ENCODE measurements around the gene RNF115.
"Not testable (repeated sequence)": the region's sequence is repeated elsewhere in the genome, so short reads cannot be mapped to it uniquely, and the experiment has no call there.

Gene RNF115

DNA sequence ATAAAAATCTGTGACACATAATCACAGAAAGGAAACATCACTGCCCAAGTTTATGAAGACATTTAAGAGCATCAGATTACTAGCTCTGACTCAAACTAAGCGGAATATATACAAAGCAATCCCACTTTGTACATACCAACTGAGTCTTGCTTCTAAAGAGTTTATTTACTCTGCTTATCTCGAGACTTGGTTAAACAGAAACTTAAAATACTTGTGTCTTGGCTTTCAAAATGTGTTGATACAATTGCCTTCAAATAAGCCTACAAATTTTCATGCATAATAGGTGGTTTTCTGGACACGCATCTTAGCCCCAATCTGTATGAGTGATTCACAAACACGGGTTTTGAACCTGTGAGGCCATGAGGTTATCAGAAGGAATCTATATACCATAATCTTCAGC lies 83.6 kb downstream of the RNF115 start:
- no peak for DNase-seq

DNA sequence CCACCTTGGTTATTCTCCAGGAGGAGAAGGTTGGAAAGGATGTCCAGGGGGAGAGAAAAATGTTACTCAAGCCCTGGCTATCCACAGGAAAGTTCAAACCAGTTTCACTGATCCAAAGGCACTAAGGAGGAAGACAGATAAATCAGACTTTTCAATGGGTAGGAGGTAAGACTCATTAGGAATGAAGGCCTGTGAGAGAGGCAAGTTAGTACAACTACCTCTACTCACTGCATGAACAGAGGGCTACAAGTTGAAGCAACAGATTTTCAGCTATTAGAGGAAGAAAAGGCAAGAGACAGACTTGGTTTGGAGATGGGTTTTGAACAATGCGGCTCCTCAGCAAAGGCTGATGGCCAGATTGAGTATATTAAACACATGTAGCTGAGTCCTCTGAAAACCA lies 87.7 kb downstream of the RNF115 start:
- no peak for DNase-seq

DNA sequence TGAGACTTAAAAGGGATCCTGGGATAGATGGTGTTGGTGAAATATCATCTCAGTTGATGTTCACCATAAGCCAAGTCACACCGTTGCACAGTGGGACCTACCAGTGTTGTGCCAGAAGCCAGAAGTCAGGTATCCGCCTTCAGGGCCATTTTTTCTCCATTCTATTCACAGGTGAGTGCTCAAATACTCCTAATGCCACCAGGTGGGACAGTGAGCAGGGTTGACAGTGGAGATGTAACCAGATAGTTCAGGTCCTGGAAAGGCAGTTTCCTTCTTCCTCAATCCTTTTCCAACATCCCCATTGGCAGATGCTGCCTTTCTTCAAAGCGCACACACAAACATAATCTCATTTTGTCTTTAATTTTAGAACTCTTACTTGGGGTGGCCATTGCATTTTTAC lies 93.0 kb downstream of the RNF115 start:
- no peak for DNase-seq

DNA sequence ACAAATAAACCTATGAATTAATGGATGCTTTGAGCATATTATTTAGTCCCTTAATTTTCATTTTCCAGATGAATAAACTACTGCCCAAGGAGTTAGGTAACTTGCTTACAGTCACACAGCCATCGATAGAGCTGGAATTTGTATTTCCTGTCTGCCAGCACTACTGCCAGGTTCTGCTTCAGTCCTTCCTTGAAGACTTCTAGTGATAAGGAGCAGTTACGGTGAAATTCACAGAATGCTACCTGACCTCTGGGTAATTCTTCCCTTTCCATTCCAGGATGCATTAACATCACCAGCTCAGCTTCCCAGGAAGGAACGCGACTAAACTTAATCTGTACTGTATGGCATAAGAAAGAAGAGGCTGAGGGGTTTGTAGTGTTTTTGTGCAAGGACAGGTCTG lies 93.4 kb downstream of the RNF115 start:
- no peak for DNase-seq

DNA sequence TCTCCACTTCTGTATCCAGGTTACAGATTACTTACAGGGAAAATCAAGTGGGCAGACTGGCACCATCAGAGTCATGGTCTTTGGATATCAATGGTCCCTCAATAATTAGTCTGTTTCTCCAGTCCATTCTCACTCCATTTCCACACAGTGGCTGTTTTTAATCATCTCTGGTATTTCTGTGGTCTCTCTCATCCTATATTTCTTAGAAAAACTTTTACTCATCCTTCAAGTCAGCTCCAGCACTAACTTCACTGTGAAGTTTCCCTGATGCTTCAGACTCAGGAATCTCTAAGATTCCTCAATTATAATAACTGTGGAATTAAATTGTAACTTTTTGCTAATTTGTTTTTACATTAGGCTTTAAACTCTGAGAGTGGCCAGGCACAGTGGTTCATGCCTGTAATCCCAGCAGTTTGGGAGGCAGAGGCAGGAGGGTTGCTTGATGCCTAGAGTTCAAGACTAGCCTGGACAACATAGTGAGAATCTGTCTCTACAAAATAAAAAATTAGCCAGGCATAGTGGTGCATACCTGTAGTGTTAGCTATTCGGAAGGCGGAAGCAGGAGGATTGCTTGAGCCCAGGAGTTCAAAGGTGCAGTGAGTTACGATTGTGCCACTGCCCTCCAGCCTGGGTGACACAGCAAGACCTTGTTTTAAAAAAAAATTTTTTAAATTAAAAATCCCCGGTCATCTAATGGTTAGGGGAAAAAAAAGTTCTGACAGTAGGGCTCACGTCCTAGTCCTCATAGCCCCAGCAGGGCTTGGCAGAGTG lies 94.0 kb downstream of the RNF115 start:
- DNase-seq: no peak

DNA sequence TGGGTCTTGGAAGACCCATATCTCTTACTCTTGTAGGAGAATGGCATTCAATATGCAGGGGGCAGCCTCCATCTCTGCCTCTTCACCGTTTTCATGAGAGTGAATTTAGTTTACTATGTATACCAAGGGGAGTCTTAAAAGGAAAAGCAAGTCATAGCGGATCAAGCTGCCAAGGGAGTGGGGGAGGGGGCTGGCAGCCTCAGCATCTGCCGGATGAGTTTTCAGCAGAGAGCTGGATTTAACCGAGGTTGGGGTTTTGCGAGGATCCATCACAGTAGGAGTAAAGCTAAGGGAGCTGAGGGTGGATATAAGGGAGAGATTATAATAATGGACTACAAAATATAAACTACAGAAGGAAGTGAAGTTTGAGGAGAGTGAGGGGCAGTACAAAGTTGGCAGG lies 94.7 kb downstream of the RNF115 start:
- no peak for DNase-seq

DNA sequence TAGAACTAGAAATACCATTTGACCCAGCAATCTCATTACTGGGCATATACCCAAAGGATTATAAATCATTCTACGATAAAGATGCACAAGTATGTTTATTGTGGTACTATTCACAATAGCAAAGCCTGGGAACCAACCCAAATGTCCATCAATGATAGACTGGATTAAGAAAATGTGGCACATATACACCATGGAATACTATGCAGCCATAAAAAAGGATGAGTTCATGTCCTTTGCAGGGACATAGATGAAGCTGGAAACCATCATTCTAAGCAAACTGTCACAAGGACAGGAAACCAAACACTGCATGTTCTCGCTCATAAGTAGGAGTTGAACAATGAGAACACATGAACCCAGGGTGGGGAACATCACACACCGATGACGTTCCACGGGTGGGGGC lies 97.7 kb downstream of the RNF115 start:
- DNase-seq: not testable (repeated sequence)

DNA sequence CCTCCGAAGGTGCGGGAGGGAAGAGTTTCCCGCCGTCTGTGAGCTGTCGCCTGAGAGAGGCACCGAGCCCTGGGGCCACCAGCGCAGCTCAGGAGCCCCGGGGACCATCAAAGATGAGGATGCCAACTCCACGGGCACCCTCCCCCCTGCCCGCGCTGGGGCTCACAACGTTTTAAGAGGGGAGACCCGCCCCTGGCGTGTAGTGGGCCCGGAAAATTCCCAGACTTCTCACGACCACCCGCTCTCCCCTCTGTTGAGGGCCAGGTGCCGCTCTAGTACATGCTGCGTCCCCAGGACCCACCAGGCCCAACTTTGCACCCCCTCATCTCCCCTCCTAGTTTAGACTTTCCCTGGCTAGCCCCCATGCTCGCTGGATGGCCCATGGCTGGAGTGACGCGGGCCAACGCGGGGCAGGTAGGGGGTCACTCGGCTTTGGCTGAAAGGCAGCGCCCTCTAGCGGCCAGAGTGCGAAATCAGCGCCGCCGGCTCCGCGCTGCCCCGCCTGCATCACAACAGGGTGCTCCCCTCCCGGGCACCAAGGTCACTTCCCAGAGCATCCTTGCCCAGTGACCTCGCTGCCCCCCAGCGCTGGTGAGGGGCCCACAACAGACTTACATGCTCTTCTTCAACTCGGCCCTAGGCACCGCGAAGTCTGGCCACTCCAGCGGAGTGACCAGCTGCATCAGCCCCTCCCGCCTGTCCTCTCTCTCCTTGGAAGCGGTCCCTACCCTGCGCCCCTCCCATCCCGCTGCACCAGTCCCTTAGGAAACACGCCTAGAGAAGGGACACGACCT lies 102.8 kb downstream of the RNF115 start:
- DNase-seq: peak in 51 of 58 donors; percentile 2 to 79 (median 33)

DNA sequence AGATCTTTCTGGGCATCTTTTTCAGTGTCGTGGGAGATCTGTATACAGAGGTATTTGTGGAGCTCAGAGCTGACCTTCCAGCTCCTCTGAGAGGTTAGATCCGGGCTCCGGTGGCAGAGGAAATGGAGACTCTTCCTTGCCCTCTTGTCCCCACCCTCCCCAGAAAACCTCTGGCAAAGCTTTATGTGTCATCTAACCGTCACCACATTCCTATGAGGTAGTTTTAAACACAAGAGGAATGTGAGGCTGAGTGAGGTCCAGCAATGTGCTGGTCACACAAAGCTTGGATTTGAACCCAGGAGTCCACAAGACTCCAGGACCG lies 103.4 kb downstream of the RNF115 start:
- no peak for DNase-seq

DNA sequence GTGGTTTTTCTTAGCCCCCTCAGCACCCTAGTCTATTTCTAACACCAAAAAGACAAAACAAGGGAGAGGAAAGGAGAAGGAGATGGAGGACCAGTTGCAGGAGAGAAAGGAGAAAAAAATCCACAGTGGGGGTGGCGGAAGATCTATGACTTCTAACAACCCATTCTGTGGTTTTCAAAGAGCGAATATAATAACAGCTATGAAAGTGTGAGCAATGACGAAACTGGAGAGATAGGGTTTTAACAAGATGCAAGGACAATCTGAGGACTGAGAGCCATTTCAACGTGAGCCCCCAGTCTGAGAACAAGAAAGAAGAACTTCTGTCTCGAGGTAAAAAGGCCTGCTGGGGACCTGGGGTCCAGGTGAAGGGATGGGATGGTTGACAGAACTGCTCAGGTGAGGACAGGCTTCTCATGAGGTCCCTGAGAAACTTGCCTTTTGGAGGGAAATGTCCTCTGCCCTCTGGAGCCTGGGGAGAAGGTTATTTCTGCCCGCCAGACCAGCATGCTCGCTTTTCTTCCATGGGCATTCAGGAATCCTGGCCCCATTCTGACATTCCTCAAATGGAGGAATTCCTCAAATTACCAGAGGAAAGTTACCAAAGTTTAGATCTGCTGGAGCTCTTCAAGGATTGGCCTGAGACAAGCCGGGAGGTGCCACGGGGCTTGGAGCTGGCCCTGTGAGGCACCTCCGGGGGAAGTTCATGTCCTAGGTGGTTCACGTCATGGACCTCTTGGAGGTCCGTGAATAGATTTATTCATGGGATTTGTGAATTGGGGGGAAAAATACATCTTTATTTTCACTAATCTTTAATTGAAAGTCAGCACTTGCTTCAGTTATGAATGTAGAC lies 104.4 kb downstream of the RNF115 start, which contains the start of gene CD160:
CD160 (plus strand) TSS at position 270 of the 850 bp plus-strand sequence. CDS start 8,829 bp downstream, outside the sequence.
- no peak for DNase-seq

DNA sequence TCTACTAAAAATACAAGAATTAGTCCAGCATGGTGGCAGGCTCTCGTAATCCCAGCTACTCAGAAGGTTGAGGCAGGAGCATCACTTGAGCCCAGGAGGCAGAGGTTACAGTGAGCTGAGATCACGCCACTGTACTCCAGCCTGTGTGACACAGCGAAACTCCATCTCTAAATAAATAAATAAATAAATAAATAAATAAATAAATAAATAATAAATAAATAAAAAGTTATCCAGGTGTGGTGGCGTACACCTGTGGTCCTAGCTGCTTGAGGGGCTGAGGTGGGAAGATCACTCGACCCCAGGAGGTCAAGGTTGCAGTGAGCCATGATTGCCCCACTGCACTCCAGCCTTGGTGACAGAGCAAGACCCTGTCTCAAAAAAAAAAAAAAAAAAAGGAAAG lies 105.4 kb downstream of the RNF115 start:
- DNase-seq: not testable (repeated sequence)

DNA sequence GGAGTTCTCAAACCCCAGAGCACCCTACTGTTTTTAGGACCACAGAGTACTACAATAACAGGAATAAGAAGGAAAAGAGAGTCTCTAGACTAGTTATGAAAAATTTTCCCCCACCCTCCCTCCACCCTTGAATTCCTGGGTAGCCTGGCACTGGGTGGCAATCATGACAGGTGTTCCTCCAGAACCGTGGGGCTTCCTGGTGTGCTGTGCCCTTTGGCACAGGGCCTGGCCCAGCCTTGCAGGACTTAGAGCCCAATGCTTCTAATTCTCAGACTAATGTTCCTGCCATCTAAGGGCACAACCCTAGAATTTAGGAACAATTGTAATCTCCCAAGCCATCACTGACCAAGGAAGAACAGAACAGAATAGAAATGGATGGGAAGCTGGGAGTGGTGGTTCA lies 106.1 kb downstream of the RNF115 start:
- no peak for DNase-seq

DNA sequence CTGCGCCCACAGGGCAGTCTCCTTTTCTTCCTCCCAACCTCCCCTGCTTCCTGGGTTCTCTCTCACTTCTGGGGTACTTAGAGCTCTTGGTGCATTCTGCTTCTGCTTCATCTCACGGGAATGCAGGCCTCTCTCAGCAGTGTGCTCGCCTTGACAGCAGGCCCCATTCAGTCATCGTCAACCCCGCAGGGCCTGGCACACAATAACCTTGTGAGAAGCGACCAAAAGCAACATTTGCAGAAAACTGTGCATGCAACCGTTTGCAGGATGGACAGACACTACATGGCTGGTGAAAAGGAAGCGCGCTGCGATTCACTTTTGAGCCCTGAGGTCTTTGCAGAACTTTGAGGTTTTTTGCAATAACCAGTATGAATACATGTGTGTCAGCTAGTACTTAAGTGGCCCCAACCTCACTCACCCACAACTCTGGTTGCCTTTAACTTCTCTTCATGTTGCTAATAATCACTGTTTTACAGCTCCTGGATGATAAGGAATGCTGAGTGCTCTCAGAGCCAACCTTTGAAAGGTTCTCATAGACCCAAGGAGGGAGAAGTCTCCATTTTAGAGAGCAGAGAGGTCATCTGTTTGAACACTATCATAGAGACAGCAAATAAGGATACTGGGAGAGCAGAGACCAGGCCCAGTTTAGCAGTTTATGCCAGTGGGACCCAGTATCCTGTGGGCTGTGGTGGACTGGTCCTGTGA lies 107.1 kb downstream of the RNF115 start:
- no peak for DNase-seq

DNA sequence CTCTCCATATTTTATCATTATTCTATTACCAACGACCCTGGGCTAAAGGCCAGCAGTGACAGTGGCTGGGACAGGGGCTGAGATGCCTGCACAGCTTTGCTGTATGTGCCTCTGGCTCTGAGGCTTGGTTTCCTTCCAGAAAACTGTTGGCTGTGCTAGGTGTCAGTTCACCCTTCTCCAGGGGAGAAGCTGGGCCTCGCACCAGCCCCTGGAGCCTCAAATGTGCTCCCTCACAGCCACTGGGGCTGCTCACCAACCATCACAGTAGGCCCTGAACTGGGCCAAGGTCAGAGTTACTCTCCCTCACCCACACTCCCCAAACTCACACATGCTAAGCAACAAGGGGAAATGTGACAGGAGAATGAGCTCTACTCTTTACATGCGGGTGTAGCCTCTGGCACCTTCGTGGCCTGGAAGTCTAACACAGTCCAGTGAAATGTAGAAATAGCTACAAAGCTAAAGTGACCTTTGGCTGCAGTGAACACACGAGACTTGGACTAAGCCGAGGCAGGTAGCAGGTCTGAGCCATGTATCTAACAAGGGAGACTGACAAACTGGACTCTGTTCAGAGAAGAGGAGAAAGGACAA lies 109.3 kb downstream of the RNF115 start:
- DNase-seq: no peak

DNA sequence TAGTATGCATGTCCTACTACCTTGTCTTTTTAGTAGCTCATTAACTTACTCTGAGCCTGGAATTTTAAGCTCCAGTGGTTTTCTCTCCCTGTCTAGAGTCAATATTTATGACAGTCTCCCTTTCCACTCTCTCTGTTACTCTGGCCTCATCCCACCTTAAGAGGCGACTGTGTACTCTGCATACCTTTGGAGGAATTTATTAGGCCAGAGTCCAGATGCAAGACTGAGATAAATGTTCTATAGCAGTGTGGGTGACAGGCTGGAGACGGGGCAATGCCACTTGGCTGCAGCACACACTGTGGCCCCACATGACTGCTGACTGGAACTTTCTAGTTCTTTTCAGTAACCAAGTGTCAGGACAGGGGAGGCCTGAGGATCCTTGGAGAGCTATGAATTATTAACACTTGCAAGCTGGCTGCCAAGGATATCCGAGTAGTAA lies 112.7 kb downstream of the RNF115 start:
- DNase-seq: no peak

DNA sequence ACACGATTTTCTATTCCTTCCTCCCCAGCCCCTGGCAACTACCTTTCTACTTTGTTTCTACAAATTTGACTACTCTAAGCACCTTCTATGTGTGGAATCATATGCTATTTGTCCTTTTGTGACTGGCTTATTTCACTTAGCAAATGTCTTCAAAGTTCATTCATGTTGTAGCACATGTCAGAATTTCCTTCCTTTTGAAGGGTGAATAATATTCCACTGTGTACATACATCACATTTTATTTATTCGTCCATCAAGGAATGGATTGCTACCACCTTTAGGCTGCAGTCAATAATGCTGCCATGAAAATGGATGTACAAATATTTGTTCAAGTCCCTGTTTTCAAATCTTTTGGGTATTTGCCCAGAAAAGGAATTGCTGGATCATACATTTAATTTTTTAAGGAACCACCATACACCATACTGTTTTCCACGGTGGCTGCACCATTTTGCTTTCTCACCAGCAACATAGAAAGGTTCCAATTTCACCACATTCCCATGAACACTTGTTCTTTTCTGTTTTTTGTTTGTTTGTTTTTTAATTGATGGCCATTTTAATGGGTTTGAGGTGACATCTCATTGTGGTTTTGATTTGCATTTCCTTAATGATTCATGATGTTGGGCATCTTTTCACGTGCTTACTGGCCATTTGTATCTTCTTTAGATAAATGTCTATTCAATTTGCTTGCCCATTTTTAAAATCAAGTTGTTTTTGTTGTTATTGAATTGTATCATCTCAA lies 113.4 kb downstream of the RNF115 start:
- no peak for DNase-seq

DNA sequence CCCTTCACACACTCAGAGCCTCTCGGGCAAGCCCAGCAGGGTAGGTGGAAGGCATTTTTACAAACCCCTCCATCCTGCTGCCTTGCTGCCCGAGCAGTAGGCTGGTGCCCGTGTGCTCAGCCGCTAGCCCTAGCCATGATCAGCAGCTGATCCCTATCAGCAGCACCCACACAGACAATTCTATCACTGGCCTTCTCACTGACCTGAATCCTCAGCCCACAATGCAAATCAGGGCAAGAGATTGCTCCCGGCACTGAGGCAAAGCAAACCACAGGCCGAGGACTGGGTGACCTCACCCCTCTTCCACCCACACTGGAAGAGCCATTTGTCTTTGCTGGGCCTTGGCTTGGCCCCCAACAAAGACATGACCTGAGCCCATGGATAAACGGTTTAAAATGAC lies 115.8 kb downstream of the RNF115 start:
- no peak for DNase-seq

DNA sequence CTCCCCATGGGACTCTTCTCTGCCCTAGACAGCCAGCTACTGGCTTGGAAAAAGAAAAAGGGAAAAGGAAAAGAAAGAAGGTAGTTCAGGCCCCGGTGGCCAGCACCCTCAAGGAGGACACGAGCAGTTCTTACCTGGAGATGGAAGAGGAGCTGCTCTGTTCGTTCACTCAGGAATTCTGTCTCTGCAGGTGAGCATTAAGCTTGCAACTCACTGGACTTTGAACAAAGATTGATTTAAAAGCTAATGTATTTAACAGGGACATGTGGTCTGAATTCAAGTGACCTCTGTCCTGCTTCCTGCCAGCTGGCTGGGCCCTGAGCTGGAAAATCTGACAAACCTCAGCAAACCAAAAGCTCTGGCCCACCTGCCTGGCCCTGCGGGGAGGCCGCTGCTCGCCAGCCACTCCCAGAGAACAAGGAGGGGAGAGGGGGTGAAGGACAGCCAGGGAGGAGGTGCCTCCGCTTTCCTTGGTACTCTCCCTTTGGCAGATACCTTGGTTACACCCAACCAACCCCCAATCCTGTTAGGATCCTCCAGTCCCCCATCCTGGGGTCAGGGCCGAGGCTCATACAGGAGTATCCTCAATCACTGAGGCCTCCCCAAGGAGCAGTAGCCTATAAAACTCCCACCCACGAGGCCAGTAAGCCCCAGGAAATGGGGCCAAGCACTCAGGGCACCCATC lies 116.6 kb downstream of the RNF115 start, which contains the start of gene PDZK1:
PDZK1 (minus strand) TSS at position 186 of the 685 bp plus-strand sequence. CDS start 19,347 bp downstream, outside the sequence.
- DNase-seq: no peak

DNA sequence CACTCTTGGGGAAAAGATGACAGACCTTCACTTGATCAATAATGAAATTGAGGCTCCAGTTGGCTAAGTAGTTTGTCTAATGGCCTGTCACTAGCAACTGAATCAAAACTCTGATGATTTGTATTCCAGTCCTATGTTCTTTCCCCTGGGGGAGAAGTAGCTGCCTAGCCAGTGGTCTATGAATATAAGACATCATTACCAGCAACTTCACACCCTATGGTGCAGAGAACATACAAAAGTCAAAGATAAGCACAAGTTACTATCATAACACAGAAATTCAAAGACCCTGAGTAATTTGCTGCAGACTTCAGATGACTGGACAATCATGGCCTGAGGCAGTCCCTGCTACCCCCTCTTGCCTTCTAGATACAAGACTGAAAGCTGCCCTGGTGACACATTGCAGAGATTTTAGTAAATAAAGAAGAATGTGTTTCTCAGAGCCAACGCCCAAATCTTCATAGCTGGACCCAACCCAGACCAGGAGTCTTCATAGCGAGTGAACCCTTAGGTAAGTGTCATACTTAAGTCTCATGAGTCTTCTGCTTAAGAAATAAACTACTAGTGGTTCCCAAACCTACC lies 117.7 kb downstream of the RNF115 start:
- DNase-seq: no peak

Data from anterior cingulate cortex (tissue), 58 donors.